Embryonic facial prominence (tissue), 1 donor: Measurements from ENCODE around the gene AK9.
"Not testable (repeated sequence)": the region's sequence is repeated elsewhere in the genome, so short reads cannot be mapped to it uniquely, and the experiment has no call there.

Source experiments
- DNase-seq: peaks from one replicate; pipeline ENCODE4 v3.0.0-alpha.2; 2016; ENCODE audit errors: extremely low spot score

AK9 gene

GRCh38 chr6:109480993-109481480, 210.0 kb downstream of the AK9 start:
- no peak for DNase-seq

DNA sequence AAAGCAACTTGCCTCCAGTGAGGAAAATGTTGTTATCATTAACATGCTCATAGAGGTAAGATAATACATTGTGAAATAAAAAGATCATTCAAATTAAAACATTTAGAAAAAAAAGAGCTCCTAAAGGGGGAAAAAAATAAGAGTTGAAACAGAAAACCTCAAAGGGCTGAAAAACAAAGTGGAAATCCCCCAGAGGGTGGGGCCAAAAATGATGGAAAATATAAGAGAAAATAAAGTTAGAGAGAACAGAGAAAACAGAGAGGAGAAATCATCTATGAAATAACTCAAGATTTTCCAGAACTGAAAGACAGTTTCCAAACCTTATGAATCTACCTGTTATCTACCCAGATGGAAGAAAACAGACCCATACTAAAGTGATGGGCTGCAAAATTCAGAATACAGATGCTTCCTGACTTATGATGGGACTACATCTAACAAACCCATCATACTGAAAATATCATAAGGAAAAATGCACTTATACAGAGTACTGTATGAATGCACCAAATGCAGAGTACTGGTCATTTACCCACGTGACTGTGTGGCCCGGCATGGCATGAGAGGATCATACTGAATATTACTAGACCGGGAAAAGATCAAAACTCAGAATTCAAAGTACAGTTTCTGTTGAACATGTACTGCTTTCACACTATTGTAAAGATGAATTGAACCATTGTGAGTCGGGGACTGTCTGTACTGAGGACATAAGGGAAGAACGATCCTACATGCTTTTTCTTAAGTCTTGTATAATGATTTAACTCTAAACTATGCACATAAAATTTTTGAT, 212.0 kb downstream of the AK9 start:
- no peak for DNase-seq

DNA sequence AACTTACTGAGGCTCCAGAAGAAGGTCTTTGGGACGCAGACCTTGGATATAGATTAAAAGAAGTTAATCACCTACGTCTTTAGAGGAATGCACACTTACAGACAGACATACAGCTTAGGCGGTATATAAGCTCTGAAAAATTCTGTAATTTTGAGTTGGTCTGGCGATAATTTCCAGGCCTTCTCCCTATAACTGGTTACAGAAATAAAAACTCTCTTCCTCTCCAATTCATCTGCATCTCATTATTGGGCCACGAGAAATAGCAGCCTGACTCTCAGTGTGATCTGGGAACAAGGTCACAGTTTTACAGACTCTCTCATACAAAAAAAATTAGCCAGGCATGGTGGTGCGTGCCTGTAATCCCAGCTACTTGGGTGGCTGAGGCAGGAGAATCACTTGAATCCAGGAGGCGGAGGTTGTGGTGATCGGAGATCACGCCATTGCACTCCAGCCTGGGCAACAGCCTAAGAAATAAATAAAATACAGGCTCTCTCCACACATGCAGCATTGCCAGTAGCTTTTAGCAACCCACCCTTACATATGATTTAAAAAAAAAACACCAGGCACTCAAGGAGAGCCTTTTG, 212.7 kb downstream of the AK9 start:
- DNase-seq, result no peak

DNA sequence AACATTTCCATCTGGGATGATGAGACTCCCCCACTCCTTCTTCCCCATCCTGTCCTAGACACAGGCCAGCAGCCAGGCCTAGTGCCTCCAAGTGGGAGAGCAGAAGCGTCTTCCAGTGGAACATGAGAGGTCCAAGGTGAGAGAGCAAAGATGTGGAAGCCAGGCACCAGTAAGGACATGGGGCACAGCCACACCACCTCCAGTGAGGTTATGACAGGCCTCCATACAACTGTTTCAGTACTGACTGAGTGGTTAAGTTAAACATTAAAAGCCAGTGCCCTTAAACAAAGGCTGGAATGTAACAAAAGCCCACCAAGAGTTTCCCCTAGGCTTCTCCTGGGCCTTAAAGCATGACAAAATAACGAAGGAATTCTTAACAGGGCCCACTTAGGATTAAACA, 213.3 kb downstream of the AK9 start:
- no peak for DNase-seq

GRCh38 chr6:109477184-109477583, 213.8 kb downstream of the AK9 start:
- no peak for DNase-seq

GRCh38 chr6:109475625-109476024, 215.4 kb downstream of the AK9 start:
- DNase-seq, result no peak

- DNase-seq, result no peak
Observed at GRCh38 chr6:109474995-109475394, 216.0 kb downstream of the AK9 start.

DNA sequence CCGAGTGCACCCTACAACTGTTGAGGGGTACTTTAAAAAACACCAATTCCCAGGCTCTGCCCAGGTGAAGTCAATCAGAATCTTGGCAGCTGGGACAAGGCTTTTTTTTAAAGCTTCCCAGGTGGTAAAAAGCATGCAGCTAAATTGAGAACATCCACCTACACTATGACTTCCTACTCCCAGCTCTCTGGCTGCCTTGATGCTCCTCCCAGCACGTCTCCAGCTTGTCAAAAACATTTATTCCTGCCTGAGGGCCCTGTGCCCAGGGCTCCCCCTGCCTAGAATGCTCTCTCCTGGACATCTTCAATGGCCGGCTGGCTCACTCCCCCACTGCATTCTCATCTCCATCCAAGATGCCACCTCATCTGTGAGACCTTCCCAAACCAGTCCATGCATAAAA, 217.9 kb downstream of the AK9 start:
- DNase-seq, result no peak

DNA sequence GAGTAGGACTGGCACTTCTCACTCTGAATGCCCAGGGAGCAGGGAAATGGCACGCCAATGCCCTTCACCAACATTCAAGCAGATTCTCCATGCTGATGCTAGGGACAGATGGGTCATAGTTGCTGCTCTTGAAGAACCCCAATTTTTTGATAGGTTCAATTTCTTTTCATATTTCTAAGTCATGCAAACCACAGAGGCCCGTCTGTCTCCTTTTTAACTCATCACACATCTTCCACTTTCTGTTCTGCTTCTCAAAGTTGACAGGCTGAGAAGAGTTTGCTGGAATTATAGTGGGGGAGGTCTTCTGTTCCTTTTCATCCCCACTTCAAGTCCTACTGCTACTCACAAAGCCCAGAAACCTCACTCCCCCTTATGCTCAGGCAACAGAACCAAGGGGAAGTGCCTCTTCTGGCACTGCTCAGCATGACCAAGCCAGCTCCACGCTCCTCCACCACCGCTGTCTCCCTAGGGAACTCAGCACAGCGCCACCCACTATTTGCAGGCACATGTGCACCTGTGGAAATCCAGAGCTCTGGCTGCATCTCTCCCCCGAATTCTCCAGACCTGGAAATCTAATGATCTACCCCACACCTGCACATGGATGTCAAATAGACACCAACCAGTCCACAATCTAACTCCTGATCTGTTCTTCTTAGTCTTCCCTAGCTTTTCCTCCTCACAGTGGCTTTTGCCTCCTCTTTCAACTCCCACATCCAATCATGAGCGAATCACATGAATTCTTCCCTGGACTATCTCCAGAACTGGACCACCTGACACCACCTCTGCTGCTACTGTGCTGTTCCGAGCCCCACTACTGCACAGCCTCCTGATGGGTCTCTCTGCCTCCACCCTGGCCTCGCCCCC, 218.6 kb downstream of the AK9 start:
- no peak for DNase-seq

GRCh38 chr6:109471105-109471810, 219.7 kb downstream of the AK9 start:
- no peak for DNase-seq

- no peak for DNase-seq
Observed at GRCh38 chr6:109469591-109470189, 221.3 kb downstream of the AK9 start.

DNA sequence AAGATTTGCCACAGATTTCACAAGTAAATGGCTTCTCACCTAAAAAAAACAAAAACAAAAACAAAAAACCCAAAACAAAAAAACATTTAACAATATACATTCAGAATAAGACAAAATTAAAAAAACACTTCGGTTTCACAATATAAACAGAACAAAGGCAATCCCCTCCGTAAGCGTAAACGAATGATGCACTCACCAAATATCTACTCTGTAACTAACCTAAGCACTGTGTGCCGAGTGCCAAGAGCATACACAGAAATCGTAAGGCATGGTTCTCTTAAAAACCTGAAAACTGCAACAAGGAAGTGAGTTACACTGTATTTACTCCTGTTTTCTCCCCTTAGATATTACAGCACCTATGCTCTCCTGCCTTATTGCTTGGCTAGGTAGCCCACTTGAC, 223.3 kb downstream of the AK9 start:
- DNase-seq, result no peak

GRCh38 chr6:109466212-109466923, 224.6 kb downstream of the AK9 start:
- DNase-seq, result no peak

DNA sequence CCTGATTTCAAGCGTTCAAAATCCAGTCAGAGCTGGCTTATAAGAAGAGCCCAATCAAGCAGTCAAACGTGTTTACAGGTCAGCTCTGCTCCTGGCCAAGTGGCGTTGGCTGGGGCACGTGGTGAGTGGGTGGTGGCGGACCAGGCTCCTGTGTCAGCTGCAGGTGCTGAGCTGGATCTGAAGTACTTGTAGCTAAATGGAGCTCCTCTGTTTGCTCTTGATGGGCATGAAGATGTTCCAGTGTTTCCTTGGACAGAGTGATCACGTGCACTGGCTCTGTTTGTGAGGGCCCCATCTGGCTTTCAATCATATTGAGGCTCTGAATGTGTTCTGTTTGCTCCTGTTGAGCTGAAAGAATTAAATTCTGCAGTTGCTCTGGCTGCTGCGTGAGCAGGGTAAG, 225.2 kb downstream of the AK9 start:
- DNase-seq, result no peak

- DNase-seq, result no peak
Observed at GRCh38 chr6:109461733-109462526, 229.1 kb downstream of the AK9 start.

DNA sequence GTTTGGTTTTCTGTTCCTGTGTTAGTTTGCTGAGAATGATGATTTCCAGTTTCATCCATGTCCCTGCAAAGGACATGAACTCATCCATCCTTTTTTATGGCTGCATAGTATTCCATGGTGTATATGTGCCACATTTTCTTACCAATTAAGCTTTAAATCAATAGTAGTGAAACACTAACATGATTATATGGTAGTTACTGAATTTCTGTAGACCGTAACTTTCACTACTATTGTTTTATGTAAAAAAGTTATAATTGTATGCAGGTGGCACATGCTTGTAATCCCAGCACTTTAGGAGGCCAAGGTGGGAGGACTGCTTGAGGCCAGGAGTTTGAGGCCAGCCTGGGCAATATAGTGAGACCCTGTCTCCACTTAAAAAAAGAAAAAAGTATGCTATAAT, 229.8 kb downstream of the AK9 start:
- DNase-seq, result not testable (repeated sequence)

- DNase-seq, result no peak
Observed at GRCh38 chr6:109460161-109460829, 230.7 kb downstream of the AK9 start.

DNA sequence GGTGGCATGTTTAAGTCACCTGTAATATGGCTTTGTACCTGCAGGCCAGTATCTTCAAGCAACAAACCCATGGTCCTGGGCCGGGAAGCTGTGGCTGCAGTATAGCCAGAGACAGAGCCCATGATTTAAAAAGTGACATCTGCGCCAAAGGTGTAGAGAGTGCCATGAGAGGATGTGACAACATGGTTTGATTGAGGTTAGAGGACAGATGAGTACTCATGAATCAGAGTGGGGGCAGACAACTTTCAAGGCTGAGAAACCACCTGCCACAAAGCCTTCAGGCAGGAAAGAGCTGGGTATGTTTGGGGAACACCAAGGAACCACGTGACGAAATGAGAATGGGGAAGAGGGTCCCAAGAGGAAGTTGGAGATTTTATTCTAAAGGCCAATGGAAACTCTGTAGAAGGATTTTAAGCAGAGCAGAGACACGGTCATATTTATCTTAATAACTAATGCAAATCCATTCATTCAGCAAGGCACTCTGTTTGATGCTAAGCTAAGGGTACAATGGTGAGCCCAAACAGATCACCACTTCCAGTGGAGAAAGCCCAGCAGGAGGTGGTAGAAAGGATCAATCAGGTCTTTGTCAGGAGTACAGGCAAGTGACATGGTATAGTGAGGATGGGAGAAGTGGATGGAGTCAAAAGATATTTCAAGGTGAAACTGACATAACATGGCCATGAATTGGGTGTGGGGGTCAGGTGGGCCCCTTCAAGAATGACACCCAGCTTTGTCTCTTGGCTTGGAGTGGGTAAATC, 232.0 kb downstream of the AK9 start:
- no peak for DNase-seq

- DNase-seq, result no peak
Observed at GRCh38 chr6:109457562-109457996, 233.4 kb downstream of the AK9 start.
